Left ventricle myocardium inferior (tissue), 1 donor: ENCODE measurements around the gene PTTG2. TPM values are rescaled to one million over a fixed set of nuclear protein-coding genes. Genes with fewer than 3 reads are reported as not detected.

Experiments used
- DNase-seq: peaks from one replicate; pipeline ENCODE4 v3.0.0-alpha.2; 2020
- H3K27ac ChIP-seq: fragments of 200-600 bp; replicated peaks from 2 replicates; pipeline ENCODE4 v1.8.0; 2021
- H3K27me3 ChIP-seq: fragments of 200-600 bp; 2 replicates; pipeline ENCODE4 v1.8.0; 2021; ENCODE audit warnings: low read depth
- H3K36me3 ChIP-seq: fragments of 200-600 bp; 2 replicates; pipeline ENCODE4 v1.8.0; 2021
- H3K4me1 ChIP-seq: fragments of 200-600 bp; 2 replicates; pipeline ENCODE4 v1.8.0; 2021
- H3K4me3 ChIP-seq: fragments of 200-600 bp; 2 replicates; pipeline ENCODE4 v1.8.0; 2021; ENCODE audit warnings: mild to moderate bottlenecking, moderate library complexity
- H3K9me3 ChIP-seq: fragments of 200-600 bp; replicated peaks from 2 replicates; pipeline ENCODE4 v1.8.0; 2021
- CTCF ChIP-seq: fragments of 200-600 bp; IDR thresholded peaks from 2 replicates; pipeline ENCODE4 v1.8.0; 2021; ENCODE audit warnings: antibody characterized with exemption, mild to moderate bottlenecking, borderline replicate concordance
- intact Hi-C: fragments of 100-400 bp; cut with micrococcal nuclease; formaldehyde crosslinking; loops from one replicate; pipeline ENCODE4 v1.11.0; 2022
- total RNA-seq: library from RNA; stranded (reverse); fragmentation: NEBNext Ultra II Directional; extraction: Animal tissue kit (Norgen Biotek cat#: 25700); gene quantifications from one replicate; pipeline ENCODE4 v1.2.1, GENCODE V29; 2021
- donor health status: DM: no; HTN: yes; CAD: no; lungs with severe emphysema.

PTTG2 gene
- total RNA-seq, 1 donor from 2014 or later: 0.58 TPM

GRCh38 chr4:38001927-38002326, 41.7 kb downstream of the PTTG2 start:
- Histone ChIP-seq H3K4me3 (no peak overlapping the region), H3K4me1 (peaks cover 66% of the 10 kb centered on the region), H3K36me3 (no peaks in the 10 kb centered on the region), H3K9me3 (no peaks in the 10 kb centered on the region), H3K27me3 (no peaks in the 10 kb centered on the region), H3K27ac (no peak overlapping the region)
- DNase-seq: no peak
- intact Hi-C loops: no loop called here
- TF ChIP-seq CTCF: no peak

GRCh38 chr4:38002451-38003071, 42.4 kb downstream of the PTTG2 start:
- Histone ChIP-seq H3K4me1 (peaks cover 69% of the 10 kb centered on the region), H3K9me3 (no peaks in the 10 kb centered on the region), H3K4me3 (no peak overlapping the region), H3K27me3 (no peaks in the 10 kb centered on the region), H3K36me3 (no peaks in the 10 kb centered on the region), H3K27ac (no peak overlapping the region)
- intact Hi-C loops: no loop called here
- DNase-seq: no peak
- no peak for TF ChIP-seq CTCF

GRCh38 chr4:38003102-38003501, 42.9 kb downstream of the PTTG2 start:
- no peaks in the 10 kb centered on the region for H3K36me3 ChIP-seq
- no peak for TF ChIP-seq CTCF
- no peaks in the 10 kb centered on the region for H3K27me3 ChIP-seq
- DNase-seq: no peak
- intact Hi-C loops: no loop called here
- no peak overlapping the region for H3K27ac ChIP-seq
- no peak overlapping the region for H3K4me3 ChIP-seq
- H3K4me1 ChIP-seq: peaks cover 69% of the 10 kb centered on the region
- H3K9me3 ChIP-seq: no peaks in the 10 kb centered on the region

- no peaks in the 10 kb centered on the region for H3K9me3 ChIP-seq
- no peak for DNase-seq
- peaks cover 69% of the 10 kb centered on the region for H3K4me1 ChIP-seq
- H3K27ac ChIP-seq: no peak overlapping the region
- intact Hi-C loops: no loop called here
- H3K4me3 ChIP-seq: no peak overlapping the region
- no peak for TF ChIP-seq CTCF
- H3K36me3 ChIP-seq: no peaks in the 10 kb centered on the region
- H3K27me3 ChIP-seq: no peaks in the 10 kb centered on the region
Measured at GRCh38 chr4:38003628-38004027, 43.4 kb downstream of the PTTG2 start.

GRCh38 chr4:38004062-38004461, 43.9 kb downstream of the PTTG2 start:
- H3K4me1 ChIP-seq: peaks cover 72% of the 10 kb centered on the region
- H3K27me3 ChIP-seq: no peaks in the 10 kb centered on the region
- no peaks in the 10 kb centered on the region for H3K36me3 ChIP-seq
- intact Hi-C loops: no loop called here
- DNase-seq: no peak
- H3K9me3 ChIP-seq: no peaks in the 10 kb centered on the region
- no peak overlapping the region for H3K27ac ChIP-seq
- no peak for TF ChIP-seq CTCF
- no peak overlapping the region for H3K4me3 ChIP-seq

- H3K27ac ChIP-seq: peak overlapping the region; percentile 28
- H3K4me1 ChIP-seq: peaks cover 80% of the 10 kb centered on the region
- no peak overlapping the region for H3K4me3 ChIP-seq
- no peak for TF ChIP-seq CTCF
- H3K27me3 ChIP-seq: no peaks in the 10 kb centered on the region
- H3K9me3 ChIP-seq: no peaks in the 10 kb centered on the region
- H3K36me3 ChIP-seq: no peaks in the 10 kb centered on the region
- no peak for DNase-seq
- intact Hi-C loops: no loop called here
Measured at GRCh38 chr4:38004887-38005286, 44.7 kb downstream of the PTTG2 start.
